Inferior parietal cortex (tissue), 1 donor: Measurements from ENCODE around the gene TRMT112.
A peak's percentile ranks its signal among the peaks of the same experiment; 100 is the strongest.

Experiments used
- DNase-seq: peaks from one replicate; pipeline ENCODE4 v3.0.0-alpha.2; 2016; ENCODE audit errors: extremely low spot score

The TRMT112 gene

GRCh38 chr11:64275031-64275800 lies 42.1 kb downstream of the TRMT112 start:
- DNase-seq = no peak

- peak; percentile 100 for DNase-seq
Measured at GRCh38 chr11:64269540-64270220, 47.7 kb downstream of the TRMT112 start.

DNA sequence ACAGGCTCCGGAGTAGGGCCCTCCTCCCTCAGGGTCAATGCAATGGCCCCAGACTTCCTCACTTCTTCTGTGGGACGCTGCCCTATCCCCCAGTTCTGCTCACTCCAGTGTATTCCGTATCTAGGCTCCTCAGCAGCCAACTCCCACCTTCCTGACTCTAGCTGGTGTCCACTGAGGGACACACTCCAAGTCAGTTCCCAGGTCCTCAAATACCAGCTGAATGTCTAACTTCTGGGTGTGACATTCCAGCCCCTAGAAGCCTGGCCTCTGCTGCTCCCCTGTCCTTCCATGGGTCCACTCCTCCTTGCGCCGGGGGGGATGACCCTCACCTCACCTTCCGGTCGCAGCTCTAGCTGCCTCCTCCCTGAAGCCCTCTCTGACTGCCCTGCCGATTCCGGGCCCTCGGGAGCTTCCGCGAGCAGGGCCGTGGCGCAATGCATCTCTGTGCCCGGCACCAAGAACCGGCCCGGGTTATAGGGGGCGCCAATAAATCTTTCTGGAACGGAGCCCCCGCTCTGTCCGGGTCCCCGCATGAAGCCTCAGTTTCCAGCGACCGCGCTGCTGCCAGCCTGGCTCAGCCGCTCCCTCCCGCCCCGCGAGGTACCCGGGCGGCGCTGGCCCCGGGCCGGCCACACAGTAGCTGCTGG lies 48.3 kb downstream of the TRMT112 start:
- no peak for DNase-seq

DNA sequence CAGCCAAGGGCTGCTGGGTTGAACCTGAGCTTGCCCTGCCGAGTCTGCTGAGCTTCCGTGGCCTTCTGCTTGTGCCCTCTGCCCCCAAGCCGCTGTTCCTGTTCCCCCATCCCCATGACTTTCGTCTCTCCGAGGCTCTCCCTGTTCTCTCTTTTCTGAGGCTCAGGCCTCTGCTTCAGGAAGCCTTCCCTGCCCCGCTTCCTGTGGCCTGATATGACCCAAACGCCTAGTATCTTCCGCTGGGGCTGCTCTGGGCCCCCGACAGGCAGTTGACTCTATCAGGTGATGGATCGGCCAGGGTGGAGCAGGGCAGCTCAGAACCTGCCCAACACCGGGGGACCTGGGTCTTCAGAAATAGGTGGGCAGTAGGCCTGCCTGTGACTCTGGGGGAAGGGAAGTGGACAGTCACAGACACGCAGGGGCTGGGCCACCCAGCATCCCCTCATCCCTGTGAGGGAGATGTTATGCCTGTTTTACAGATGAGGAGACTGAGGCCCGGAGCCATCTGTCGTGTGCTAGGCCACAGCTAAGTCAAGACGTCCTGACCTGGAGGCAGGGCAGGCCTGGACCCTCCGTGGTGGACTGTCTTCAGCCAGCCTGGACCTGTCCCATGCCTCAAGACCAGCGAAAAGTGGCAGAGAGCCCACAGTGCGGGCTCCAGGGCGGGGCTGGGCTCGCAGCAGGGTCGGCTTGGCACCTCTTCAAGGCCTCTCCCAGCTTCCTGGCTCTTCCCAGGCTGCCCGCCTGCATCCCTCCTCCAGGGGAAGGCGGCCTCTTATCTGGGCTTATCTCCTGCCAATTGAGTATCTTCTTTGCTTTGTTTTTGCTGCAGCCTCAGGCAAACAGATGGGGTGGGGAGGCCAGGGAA lies 49.1 kb downstream of the TRMT112 start:
- DNase-seq = no peak

DNA sequence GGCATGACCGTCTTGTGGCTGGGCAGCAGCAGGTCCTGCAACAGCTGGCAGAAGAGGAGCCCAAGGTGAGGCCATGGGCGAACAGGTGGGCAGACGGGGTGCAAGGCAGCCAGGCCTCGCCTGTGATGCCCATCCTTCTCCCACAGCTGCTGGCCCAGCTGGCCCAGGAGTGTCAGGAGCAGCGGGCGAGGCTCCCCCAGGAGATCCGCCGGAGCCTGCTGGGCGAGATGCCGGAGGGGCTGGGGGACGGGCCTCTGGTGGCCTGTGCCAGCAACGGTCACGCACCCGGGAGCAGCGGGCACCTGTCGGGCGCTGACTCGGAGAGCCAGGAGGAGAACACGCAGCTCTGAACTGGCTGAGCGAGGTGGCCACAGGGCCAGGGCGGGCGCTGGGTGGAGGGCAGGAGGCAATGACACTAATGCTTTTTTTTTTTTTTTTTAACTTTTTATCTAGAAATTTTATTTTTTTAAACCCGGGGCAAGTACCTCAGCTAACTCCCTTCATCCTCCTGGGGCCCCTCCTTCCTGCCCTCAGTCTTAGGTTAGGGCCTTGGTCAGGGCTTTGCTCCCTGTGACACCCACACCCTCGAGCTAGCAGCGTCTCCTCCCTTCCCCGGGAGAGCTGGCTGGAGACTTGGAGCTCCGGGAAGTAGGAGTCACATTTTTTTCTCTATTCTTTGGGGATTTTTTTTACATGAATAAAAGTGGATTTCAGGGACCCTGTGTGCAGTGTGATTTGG lies 50.0 kb downstream of the TRMT112 start:
- no peak for DNase-seq
